Transverse colon (tissue), 4 donors: ENCODE data around the gene GNAO1. TPM values are rescaled to one million over a fixed set of nuclear protein-coding genes. Genes with fewer than 3 reads are reported as not detected.

Experiments used
- DNase-seq: peaks from one replicate; pipeline ENCODE4 v3.0.0-alpha.2; 2019
- H3K27ac ChIP-seq, 4 donors: fragments of 200-600 bp; sonication (generic); 2 replicates each; pipeline ENCODE4 v1.5.1; 2016 to 2018; ENCODE audit warnings: inconsistent platforms in 4 of 4
- H3K27me3 ChIP-seq: fragments of 200-600 bp; sonication (generic); 2 replicates; pipeline ENCODE4 v1.5.1; 2017; ENCODE audit warnings: inconsistent platforms
- H3K36me3 ChIP-seq, 4 donors: fragments of 200-600 bp; sonication (generic); 2 replicates each; pipeline ENCODE4 v1.5.1; 2017 to 2019; ENCODE audit warnings: inconsistent platforms in 4 of 4
- H3K4me1 ChIP-seq, 4 donors: fragments of 200-600 bp; sonication (generic); 2 replicates each; pipeline ENCODE4 v1.5.1; 2017 to 2020; ENCODE audit warnings: inconsistent platforms in 4 of 4
- H3K4me3 ChIP-seq, 4 donors: fragments of 200-600 bp; sonication (generic); 1 replicate in 1 of 4; 2 replicates in 3 of 4; pipeline versions ENCODE4 v1.5.1 to v1.6.1; 2017 to 2019; ENCODE audit warnings: inconsistent platforms in 4 of 4
- H3K9me3 ChIP-seq, 2 donors: fragments of 200-600 bp; sonication (generic); 2 replicates each; pipeline ENCODE4 v1.5.1; 2017 to 2019; ENCODE audit warnings: inconsistent platforms in 2 of 2
- EP300 ChIP-seq: sonication (generic); formaldehyde crosslinking; IDR thresholded peaks from one replicate; pipeline ENCODE4 v1.6.1; 2017; ENCODE audit warnings: antibody characterized with exemption, low read depth
- POLR2A ChIP-seq: fragments of 450-650 bp; IDR thresholded peaks from one replicate; pipeline ENCODE4 v1.6.1; 2016; ENCODE audit warnings: antibody characterized with exemption, mild to moderate bottlenecking, moderate library complexity
- POLR2AphosphoS5 ChIP-seq, 3 donors: sonication (generic); formaldehyde crosslinking; IDR thresholded peaks; one replicate each; pipeline ENCODE4 v1.6.1; 2016; ENCODE audit warnings: antibody characterized with exemption in 3 of 3
- WGBS, 2 donors: methylation state at CpG; one replicate each; pipeline ENCODE4 v1.1.5; 2018; ENCODE audit warnings: low coverage in 1 of 2; 5-methylcytosine and 5-hydroxymethylcytosine counted together
- in situ Hi-C, 4 donors: fragments of 200-750 bp; cut with MboI; loops; one replicate each; pipeline versions ENCODE4 v1.15.0 to v1.15.1; 2017; ENCODE audit warnings: low sequenced_read_pairs in 3 of 4, low pct_ligation_motif_present in 1 of 4, low pct_unique_long_range_greater_than_20kb in 1 of 4
- intact Hi-C: fragments of 100-400 bp; cut with DNase I; formaldehyde crosslinking; loops from one replicate; pipeline ENCODE4 v1.15.1; 2023; ENCODE audit warnings: low total_unique reads
- total RNA-seq, 4 donors: library from RNA; depleted of rRNA; stranded (reverse); fragments of >200 nt; gene quantifications; one replicate each; pipeline ENCODE4 v1.1.0, GENCODE V29; 2016
- TF ChIP-seq, protein P1 (sequence below), 5 experiments: fragments of 200-600 bp in 3 of 5; fragments of 450-650 bp in 2 of 5; sonication (generic) in 3 of 5; IDR thresholded peaks; 1 replicate in 2 of 5; 2 replicates in 3 of 5; pipeline ENCODE4 v1.5.1; 2016 to 2017; ENCODE audit warnings: antibody characterized with exemption in 5 of 5, inconsistent platforms in 3 of 5, mild to moderate bottlenecking in 2 of 5, moderate library complexity in 1 of 5

The GNAO1 gene
- total RNA-seq, 4 donors from 2014 or later = 7.3 to 25.4 (median 11.3) TPM

DNA sequence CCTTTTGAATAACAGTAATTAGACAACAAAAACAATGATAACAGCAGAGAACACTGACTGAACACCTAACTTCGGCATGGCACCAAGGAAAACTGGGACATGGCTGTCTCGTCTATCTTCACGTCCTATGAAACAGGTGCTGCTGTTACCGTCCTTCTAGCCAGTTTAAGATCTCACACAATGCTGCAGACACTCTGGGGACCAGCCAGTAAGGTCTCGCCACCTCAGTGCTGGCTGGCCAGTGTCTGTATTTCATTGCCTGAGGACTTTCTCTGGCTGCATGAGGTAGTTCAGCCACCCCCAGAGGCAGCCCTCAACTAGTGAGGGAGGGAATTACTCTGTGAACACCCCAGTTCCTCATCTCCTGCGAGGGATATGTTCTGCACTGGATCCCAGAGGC is 176.5 kb downstream of the GNAO1 start:
- H3K27ac ChIP-seq = no peak overlapping the region
- H3K4me1 ChIP-seq = peaks cover 0 to 15% (median 6%) of the 10 kb centered on the region in 4 donors
- H3K36me3 ChIP-seq = peaks cover 0 to 25% (median 12%) of the 10 kb centered on the region in 4 donors
- no peak for TF ChIP-seq POLR2A
- no peak for TF ChIP-seq EP300
- no peak for TF ChIP-seq POLR2AphosphoS5 (IDR thresholded peaks at IDR 0.05)
- TF ChIP-seq, protein P1, sequence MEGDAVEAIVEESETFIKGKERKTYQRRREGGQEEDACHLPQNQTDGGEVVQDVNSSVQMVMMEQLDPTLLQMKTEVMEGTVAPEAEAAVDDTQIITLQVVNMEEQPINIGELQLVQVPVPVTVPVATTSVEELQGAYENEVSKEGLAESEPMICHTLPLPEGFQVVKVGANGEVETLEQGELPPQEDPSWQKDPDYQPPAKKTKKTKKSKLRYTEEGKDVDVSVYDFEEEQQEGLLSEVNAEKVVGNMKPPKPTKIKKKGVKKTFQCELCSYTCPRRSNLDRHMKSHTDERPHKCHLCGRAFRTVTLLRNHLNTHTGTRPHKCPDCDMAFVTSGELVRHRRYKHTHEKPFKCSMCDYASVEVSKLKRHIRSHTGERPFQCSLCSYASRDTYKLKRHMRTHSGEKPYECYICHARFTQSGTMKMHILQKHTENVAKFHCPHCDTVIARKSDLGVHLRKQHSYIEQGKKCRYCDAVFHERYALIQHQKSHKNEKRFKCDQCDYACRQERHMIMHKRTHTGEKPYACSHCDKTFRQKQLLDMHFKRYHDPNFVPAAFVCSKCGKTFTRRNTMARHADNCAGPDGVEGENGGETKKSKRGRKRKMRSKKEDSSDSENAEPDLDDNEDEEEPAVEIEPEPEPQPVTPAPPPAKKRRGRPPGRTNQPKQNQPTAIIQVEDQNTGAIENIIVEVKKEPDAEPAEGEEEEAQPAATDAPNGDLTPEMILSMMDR (IDR thresholded peaks at IDR 0.05) = no peak
- intact Hi-C loops (no loop called here), in situ Hi-C loops (no loop called here)
- WGBS, 2 donors = 94 to 100% methylated on average over 1 to 6 of the region's 6 CpGs
- no peak overlapping the region for H3K4me3 ChIP-seq
- no peaks in the 10 kb centered on the region for H3K27me3 ChIP-seq
- no peak for DNase-seq
- no peaks in the 10 kb centered on the region for H3K9me3 ChIP-seq

DNA sequence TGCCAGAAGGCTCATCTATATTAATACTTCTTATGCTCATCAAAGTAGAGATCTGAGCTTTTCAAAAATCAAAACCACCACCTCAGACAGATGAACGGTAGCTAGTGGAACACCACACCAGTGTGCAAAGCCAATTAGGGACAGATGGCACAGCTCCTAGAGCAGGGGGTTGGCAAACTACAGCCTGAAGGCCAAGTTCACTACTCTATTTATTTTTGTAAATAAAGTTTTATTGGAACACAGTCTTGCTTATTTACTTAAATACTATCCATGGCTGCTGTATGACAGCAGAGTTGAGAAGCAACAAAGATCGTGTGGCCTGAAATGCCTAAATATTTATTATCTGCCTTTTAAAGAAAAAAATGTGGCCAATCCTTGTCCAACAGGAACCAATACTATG is 177.3 kb downstream of the GNAO1 start:
- in situ Hi-C loops = no loop called here
- H3K4me1 ChIP-seq = peaks cover 0 to 15% (median 6%) of the 10 kb centered on the region in 4 donors
- peaks cover 0 to 21% (median 8%) of the 10 kb centered on the region in 4 donors for H3K36me3 ChIP-seq
- no peak overlapping the region for H3K27ac ChIP-seq
- TF ChIP-seq EP300 (no peak), POLR2A (no peak), POLR2AphosphoS5 (IDR thresholded peaks at IDR 0.05) (no peak)
- TF ChIP-seq, protein P1 (IDR thresholded peaks at IDR 0.05) = no peak
- no peak for DNase-seq
- no peaks in the 10 kb centered on the region for H3K9me3 ChIP-seq
- WGBS, 2 donors = 81 to 100% methylated on average over 2 of the region's 2 CpGs
- H3K27me3 ChIP-seq = no peaks in the 10 kb centered on the region
- intact Hi-C loops = no loop called here
- H3K4me3 ChIP-seq = no peak overlapping the region

DNA sequence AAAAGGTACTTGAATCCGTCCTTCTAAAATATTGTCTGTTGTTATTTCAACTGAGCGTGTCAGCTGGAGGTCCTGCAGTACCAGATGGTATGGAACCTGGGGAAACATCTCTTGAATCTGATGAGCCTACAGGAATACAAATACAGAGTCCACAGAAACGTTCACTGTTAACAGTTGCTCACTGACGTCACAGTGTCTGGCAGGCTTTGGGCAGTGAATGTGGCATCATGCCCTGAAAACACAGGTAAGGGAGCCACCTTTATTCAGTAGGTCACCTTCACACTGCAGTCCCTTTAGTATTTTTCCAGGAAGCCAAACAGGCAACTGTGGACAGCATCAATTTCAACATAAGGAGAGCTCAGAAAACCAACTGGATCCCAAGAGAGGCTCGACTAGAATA is 177.9 kb downstream of the GNAO1 start:
- Histone ChIP-seq H3K36me3 (peaks cover 0 to 16% (median 5%) of the 10 kb centered on the region in 4 donors), H3K9me3 (no peaks in the 10 kb centered on the region), H3K27me3 (no peaks in the 10 kb centered on the region), H3K4me1 (peaks cover 0 to 15% (median 6%) of the 10 kb centered on the region in 4 donors), H3K27ac (no peak overlapping the region), H3K4me3 (no peak overlapping the region)
- intact Hi-C loops = no loop called here
- TF ChIP-seq, protein P1 (IDR thresholded peaks at IDR 0.05) = no peak
- TF ChIP-seq EP300 (no peak), POLR2A (no peak), POLR2AphosphoS5 (IDR thresholded peaks at IDR 0.05) (no peak)
- in situ Hi-C loops = no loop called here
- no peak for DNase-seq
- 89 to 95% methylated on average over 3 to 5 of the region's 5 CpGs for WGBS, 2 donors

DNA sequence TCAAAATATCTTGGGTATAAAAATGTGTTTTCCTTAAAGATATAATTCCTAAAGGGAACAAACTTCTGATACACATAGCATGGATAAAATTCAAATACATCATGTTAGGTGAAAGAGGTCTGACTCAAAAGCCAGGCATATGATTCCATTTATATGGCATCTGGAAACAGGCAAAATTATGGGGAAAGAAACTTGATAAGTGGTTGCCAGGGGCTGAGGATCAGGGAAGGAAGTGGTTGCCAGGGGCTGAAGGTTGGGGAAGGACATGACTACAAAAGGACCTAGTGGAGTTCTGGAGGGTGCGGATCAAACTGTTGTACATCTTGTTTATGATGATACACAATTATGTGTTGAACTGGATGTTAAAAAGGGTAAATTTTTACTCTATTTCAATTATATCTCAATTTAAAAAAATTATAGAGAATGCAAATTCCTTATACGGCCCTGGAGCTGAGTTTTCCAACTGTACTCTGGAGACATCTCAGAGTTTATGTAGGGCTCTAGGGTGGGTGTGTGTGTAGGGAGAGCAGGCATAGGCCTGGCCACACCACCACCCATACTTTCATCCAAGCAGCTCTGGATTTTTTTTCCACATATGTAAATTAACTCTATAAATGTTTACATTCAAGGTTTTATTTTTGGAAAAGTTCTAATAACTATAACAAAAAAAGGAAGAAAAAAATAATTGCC is 179.0 kb downstream of the GNAO1 start:
- in situ Hi-C loops = no loop called here

More for the DNA sequence above, 179.0 kb downstream of the GNAO1 start:
- no peaks in the 10 kb centered on the region for H3K27me3 ChIP-seq
- no peak for DNase-seq
- no peak overlapping the region for H3K4me3 ChIP-seq
- WGBS, 2 donors = 81 to 89% methylated on average over 2 of the region's 2 CpGs
- no peaks in the 10 kb centered on the region for H3K9me3 ChIP-seq
- H3K27ac ChIP-seq = peak overlapping the region; percentile 17 to 43 (median 24)
- no peak for TF ChIP-seq POLR2AphosphoS5 (IDR thresholded peaks at IDR 0.05)
- TF ChIP-seq, protein P1 (IDR thresholded peaks at IDR 0.05) = no peak
- no peak for TF ChIP-seq POLR2A
- H3K4me1 ChIP-seq = peaks cover 0 to 15% (median 6%) of the 10 kb centered on the region in 4 donors
- peaks cover 0 to 16% (median 5%) of the 10 kb centered on the region in 4 donors for H3K36me3 ChIP-seq
- intact Hi-C loops = no loop called here
